HG03460 (cell line): ENCODE data around the gene PTGES.

Experiments used
- ATAC-seq: cut with Tn5 transposase; IDR thresholded peaks from one replicate; pipeline ENCODE4 v1.9.1; 2021; ENCODE audit not compliant: unreplicated experiment

PTGES gene

DNA sequence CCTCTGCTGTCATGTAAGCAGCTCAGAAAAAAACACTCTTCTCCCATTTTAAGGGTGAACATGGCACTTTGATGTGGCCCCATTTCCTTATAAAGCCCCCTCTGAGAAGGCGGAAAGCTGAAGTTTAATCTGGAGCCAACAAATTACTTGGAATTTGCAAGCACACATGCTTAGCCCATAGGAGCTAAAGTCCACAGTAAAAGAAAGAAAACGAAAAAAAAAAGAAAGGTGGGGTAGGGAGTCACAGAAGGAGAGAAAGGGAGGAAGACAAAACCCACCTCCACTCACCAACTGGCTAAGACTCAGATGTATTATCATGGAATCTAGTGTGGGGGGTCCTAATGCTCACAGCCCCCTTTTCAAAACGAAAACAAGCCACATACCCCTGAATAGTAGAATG, 57.0 kb downstream of the PTGES start:
- no peak for ATAC-seq

DNA sequence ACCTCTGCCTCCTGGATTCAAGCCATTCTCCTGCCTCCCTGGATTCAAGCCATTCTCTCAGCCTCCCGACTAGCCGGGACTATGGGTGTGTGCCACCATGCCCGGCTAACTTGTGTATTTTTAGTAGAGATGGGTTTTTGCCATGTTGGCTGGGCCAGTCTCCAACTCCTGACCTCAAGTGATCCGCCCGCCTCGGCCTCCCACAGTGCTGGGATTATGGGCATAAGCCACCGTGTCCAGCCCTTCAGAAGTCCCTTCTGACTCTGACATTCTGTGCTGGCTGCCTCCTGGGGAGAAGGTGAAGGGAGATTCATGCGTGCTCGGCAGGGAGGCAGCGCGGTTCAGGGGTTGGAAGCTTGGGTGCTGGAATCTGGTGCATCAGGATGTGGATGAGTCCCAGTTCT, 58.6 kb downstream of the PTGES start:
- ATAC-seq = no peak

DNA sequence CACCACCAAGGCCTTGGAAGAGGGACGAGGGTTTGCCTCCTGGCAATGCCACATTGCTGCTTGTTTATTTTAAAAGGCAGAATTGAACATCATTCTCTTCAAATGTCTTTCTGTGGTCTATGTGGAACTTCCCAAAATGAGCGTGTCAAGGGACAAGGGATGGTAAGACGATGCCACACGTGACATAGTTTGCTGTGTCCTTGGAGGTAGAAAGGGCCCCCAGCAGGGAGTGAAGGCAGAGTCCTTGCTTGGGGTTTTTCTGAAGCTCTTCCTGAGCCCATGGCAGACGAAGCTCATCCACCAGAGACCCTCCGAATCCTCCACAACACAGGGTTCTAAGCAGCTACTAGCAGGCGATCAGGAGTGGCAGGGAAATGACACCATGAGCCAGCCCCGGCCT, 59.1 kb downstream of the PTGES start:
- no peak for ATAC-seq

DNA sequence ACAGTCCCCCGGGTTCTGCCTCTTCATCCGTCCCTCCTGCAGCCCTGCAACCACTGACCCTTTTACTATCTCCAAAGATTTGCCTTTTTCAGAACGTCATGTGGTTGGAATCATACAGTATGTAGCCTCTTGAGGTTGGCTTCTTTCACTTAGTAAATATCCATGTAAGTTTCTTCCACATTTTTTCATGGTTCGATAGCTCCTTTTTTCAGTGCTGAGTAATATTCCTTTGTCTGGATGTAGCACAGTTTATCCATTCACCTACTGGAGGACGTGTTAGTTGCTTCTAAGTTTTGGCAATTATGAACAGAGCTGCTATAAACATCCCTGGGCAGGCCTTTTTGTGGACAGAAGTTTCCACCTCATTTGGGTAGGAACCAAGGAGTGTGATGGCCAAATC, 60.3 kb downstream of the PTGES start:
- ATAC-seq = no peak
